Posterior cingulate gyrus (tissue), 11 donors: ENCODE measurements around the gene EDARADD.
"Not testable (repeated sequence)": the region's sequence is repeated elsewhere in the genome, so short reads cannot be mapped to it uniquely, and the experiment has no call there.

Experiments
- DNase-seq, 10 donors: peaks; one replicate each; pipeline versions ENCODE4 v3.0.0 to v3.0.0-alpha.2; 2020 to 2021; ENCODE audit warnings: mixed read lengths in 3 of 10
- intact Hi-C: fragments of 100-400 bp; cut with DNase I; formaldehyde crosslinking; loops from one replicate; pipeline ENCODE4 v1.15.1; 2023

The EDARADD gene

GRCh38 chr1:236480758-236481436, 86.8 kb downstream of the EDARADD start:
- intact Hi-C loops: no loop called here
- no peak for DNase-seq

DNA sequence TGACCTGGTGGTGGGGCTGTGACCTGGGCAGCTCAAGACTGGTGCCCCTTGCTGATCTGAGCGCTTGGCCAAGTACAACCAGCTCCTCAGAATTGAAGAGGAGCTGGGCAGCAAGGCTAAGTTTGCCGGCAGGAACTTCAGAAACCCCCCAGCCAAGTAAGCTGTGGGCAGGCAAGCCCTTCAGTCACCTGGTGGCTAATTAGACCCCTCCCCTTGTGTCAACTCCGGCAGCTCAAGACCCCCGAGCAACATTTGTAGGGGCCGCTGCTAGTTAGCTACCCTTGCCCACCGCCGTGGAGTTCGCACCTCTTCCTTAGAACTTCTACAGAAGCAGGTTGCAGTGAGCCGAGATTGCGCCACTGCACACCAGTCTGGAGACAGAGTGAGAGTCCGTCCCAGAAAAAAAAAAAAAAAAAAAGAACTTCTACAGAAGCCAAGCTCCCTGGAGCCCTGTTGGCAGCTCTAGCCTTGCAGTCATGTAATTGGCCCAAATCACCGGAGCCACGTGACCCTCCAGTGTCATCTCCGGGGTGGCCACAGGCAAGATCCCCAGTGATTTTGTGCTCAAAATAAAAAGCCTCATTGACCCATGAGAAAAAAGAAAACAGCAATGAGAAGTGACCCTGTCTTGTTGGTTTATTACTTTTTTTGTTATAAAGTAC, 90.4 kb downstream of the EDARADD start:
- DNase-seq: no peak

GRCh38 chr1:236486356-236487002, 92.4 kb downstream of the EDARADD start:
- intact Hi-C loops: no loop called here
- DNase-seq: no peak

More for the DNA sequence above, 90.4 kb downstream of the EDARADD start:
- intact Hi-C loops: no loop called here

GRCh38 chr1:236489161-236489560, 95.1 kb downstream of the EDARADD start:
- intact Hi-C loops, DNase-seq: not testable (repeated sequence)

DNA sequence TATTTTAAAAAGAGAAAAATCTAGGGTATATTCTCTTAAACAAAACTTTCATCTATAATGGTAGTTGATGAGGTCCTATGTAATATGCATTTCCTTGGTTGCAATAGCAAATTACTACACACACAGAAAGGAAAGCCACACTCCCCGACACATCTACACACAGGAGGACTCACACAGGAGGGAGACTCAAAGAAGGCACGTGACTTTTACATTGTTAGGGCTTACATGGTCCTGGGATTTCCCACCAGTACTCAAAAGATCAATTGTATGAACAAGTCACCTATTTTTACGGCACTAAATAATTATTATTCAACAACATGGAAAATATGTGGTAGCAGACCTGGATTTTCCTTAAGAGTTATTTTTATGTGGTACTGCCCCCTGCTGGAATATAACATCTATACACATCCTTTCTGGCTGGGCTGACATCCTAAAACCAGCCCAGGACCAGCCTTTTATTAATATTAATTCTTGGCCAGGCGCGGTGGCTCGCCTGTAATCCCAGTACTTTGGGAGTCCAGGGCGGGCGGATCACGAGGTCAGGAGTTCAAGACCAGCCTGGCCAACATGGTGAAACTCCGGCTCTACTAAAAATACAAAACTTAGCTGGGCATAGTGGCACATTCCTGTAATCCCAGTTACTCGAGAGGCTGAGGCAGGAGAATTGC, 95.8 kb downstream of the EDARADD start:
- no peak for DNase-seq
- intact Hi-C loops: loop anchor here (1.0 kb wide), 1 partner anchor 381 kb away; no protein-coding TSS in a partner anchor

- DNase-seq: no peak
- intact Hi-C loops: no loop called here
Measured at GRCh38 chr1:236491469-236492136, 97.5 kb downstream of the EDARADD start.

- no peak for DNase-seq
- intact Hi-C loops: no loop called here
Measured at GRCh38 chr1:236492378-236492777, 98.3 kb downstream of the EDARADD start.

- intact Hi-C loops: no loop called here
- no peak for DNase-seq
Measured at GRCh38 chr1:236494082-236494481, 100.0 kb downstream of the EDARADD start.

DNA sequence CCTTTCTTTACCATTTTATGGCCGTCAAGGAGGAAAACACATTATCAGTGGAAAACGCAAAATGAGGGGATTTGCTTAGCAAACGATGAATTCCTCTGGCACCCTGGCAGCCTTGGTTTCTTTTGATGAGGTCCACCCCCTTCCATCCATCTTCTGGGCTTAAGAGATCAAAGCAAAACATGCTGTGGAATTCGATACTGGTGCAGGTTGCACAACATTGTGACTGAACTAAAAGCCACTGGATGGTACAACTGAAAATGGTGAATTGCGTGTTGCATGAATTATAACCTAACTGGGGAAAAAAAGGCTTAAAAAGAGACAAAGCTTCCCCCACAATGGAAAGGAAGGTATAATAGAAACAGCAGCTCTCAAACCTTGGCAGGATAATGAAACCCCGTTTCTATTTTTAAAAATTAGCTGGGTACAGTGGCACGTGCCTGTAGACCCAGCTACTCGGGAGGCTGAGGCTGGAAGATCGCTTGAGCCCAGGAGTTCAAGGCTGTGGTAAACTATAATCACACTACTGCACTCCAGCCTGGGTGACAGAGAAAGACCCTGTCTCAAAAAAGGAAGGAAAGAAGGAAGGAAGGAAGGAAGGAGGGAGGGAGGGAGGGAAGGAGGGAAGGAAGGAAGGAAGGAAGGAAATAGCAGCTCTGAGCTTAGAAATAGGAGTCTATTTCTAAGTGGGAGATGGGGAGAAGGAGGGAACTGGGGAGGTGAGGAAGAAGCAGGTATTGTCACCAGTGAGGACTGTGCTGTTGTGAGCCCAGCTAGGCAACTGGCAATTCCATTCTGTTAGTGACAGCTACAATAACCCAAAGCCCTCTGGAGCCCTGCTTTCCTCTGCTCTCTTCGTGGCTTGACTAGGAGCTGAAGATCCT, 100.7 kb downstream of the EDARADD start:
- no peak for DNase-seq
- intact Hi-C loops: no loop called here

GRCh38 chr1:236495467-236496112, 101.5 kb downstream of the EDARADD start:
- DNase-seq: no peak

DNA sequence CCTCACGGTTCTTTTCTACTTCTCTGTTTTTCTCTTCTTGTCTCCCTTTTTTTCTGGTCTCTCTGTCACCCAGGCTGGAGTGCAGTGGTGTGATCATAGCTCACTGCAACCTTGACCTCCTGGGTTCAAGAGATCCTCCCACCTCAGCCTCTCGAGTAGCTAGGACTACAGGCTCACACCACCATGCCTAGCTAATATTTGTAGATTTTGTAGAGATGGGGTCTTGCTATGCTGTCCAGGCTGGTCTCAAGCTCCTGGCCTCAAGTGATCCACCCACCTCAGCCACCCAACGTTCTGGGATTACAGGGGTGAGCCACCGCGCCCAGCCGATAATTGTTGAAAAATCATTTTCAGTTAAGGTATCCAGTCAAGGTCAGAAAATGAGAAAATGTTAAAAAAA, 103.8 kb downstream of the EDARADD start:
- DNase-seq: no peak
- intact Hi-C loops: no loop called here

More at GRCh38 chr1:236495467-236496112, 101.5 kb downstream of the EDARADD start:
- intact Hi-C loops: no loop called here

DNA sequence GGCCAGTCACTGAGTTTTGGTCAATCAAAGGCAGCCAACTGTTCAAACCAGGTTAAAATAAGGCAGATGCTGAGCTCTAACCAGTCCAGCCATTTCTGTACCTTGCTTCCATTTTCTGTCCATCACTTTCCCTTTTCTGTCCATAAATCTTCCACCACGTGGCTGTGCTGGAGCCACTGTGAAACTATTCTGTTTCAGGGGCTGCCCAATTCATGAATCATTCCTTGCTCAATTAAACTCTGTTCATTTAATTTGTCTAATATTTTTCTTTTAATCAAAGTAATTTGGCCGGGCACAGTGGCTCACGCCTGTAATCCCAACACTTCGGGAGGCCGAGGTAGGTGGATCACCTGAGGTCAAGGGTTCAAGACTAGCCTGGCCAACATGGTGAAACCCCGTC, 107.0 kb downstream of the EDARADD start:
- intact Hi-C loops: no loop called here
- no peak for DNase-seq

GRCh38 chr1:236502579-236502971, 108.5 kb downstream of the EDARADD start:
- intact Hi-C loops: no loop called here
- DNase-seq: no peak

DNA sequence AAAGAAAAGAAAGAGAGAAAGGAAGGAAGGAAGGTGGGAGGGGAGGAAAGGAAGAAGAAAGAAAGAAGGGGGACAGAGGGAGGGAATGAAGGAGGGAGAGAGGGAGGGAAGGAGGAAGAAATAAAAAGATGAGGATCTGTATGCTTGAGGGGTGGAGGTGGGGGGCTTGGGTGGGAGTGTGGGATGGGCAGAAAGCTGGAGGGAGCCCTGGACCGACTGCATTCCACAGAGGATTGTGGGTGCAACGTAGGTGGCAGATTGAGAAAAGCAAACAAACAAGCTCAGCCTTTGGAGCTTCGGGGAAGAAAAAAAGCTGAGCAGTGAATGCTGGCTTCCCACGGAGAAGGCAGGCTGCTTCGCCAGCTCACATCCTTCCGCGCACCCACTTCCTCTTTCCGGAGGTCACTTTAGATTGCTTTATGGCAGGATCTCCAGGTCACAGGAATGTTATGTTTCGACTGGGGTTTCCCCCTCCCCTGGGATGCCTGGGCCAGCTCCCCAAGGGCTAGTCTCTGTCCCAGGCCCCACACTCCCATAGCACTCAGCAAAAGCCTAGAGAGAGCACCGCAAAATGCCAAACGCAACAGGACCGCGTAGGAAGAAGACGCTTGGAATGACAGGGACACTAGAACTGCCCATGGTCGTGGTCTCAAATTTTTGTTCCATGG, 109.0 kb downstream of the EDARADD start:
- DNase-seq: peak in 6 of 10 donors; percentile 18 to 86 (median 24)
- intact Hi-C loops: no loop called here

DNA sequence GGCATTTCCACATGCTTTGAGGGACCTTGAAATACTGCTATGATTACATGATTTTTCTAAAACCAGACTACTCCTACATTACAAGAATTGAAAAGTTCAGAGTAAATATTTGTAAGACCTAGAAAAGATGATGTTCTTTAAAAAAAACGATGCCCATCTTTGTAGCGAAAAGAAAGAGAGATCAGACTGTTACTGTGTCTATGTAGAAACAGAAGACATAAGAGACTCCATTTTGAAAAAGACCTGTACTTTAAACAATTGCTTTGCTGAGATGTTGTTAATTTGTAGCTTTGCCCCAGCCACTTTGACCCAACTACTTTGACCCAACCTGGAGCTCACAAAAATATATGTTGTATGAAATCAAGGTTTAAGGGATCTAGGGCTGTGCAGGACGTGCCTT, 110.3 kb downstream of the EDARADD start:
- DNase-seq, intact Hi-C loops: not testable (repeated sequence)

- peak in 2 of 10 donors; percentile 16 to 24 for DNase-seq
Measured at GRCh38 chr1:236507022-236507700, 113.1 kb downstream of the EDARADD start.

GRCh38 chr1:236508593-236509027, 114.5 kb downstream of the EDARADD start:
- intact Hi-C loops: no loop called here

More at GRCh38 chr1:236507022-236507700, 113.1 kb downstream of the EDARADD start:
- intact Hi-C loops: no loop called here

GRCh38 chr1:236509203-236509602, 115.1 kb downstream of the EDARADD start:
- intact Hi-C loops: no loop called here
- DNase-seq: no peak

More at GRCh38 chr1:236508593-236509027, 114.5 kb downstream of the EDARADD start:
- DNase-seq: no peak
